ENCODE data around the gene LDAH.
A peak's percentile ranks its signal among the peaks of the same experiment; 100 is the strongest.
"Not testable (repeated sequence)": the region's sequence is repeated elsewhere in the genome, so short reads cannot be mapped to it uniquely, and the experiment has no call there.

The LDAH gene

GRCh38 chr2:20722592-20723240 is 100.2 kb downstream of the LDAH start:
- Histone ChIP-seq H3K27ac (ENCODE audit: extremely low read depth, low read depth, low read length) (no peak overlapping the region), H3K4me3 (ENCODE audit: low read depth, low read length) (no peak overlapping the region), H3K9me3 (ENCODE audit: control insufficient read depth, insufficient read depth, low read depth, low read length) (no peaks in the 10 kb centered on the region), H3K36me3 (ENCODE audit: control insufficient read depth in 2 of 2, insufficient read depth in 1 of 2, low read length in 2 of 2) (no peaks in the 10 kb centered on the region), H3K4me1 (ENCODE audit: control insufficient read depth, insufficient read depth, low read length) (no peaks in the 10 kb centered on the region)
- ChIA-PET CTCF (interaction anchor here (0.6 kb wide), 1 partner anchor 720 kb away, joined by 3 read pairs; no protein-coding TSS in a partner anchor), POLR2A (no interaction called here)
- TF ChIP-seq SP7 (tag by site-specific recombination; IDR thresholded peaks at IDR 0.05), result no peak
- TF ChIP-seq ZIC2 (tag by site-specific recombination; IDR thresholded peaks at IDR 0.05), result no peak
- TF ChIP-seq ZNF19 (tag by site-specific recombination; IDR thresholded peaks at IDR 0.05; ENCODE audit: low read depth), result no peak
- TF ChIP-seq, protein P1, sequence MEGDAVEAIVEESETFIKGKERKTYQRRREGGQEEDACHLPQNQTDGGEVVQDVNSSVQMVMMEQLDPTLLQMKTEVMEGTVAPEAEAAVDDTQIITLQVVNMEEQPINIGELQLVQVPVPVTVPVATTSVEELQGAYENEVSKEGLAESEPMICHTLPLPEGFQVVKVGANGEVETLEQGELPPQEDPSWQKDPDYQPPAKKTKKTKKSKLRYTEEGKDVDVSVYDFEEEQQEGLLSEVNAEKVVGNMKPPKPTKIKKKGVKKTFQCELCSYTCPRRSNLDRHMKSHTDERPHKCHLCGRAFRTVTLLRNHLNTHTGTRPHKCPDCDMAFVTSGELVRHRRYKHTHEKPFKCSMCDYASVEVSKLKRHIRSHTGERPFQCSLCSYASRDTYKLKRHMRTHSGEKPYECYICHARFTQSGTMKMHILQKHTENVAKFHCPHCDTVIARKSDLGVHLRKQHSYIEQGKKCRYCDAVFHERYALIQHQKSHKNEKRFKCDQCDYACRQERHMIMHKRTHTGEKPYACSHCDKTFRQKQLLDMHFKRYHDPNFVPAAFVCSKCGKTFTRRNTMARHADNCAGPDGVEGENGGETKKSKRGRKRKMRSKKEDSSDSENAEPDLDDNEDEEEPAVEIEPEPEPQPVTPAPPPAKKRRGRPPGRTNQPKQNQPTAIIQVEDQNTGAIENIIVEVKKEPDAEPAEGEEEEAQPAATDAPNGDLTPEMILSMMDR (tag by site-specific recombination; IDR thresholded peaks at IDR 0.05), result no peak
- TF ChIP-seq KLF1 (tag by site-specific recombination; IDR thresholded peaks at IDR 0.05), result no peak
- no peak for TF ChIP-seq SP2 (tag by site-specific recombination; IDR thresholded peaks at IDR 0.05)
- no peak for TF ChIP-seq ZNF560 (tag by site-specific recombination; IDR thresholded peaks at IDR 0.05; ENCODE audit: borderline replicate concordance)
- TF ChIP-seq HOXC10 (CRISPR knock-in tag; IDR thresholded peaks at IDR 0.05), result no peak
- TF ChIP-seq ZNF660 (tag by site-specific recombination; IDR thresholded peaks at IDR 0.05), result no peak

- CTCF ChIA-PET, result interaction anchor here (0.9 kb wide), 1 partner anchor 246 kb away, joined by 4 read pairs; no protein-coding TSS in a partner anchor
These were observed 105.3 kb downstream of the LDAH start for GRCh38 chr2:20717641-20718040.

DNA sequence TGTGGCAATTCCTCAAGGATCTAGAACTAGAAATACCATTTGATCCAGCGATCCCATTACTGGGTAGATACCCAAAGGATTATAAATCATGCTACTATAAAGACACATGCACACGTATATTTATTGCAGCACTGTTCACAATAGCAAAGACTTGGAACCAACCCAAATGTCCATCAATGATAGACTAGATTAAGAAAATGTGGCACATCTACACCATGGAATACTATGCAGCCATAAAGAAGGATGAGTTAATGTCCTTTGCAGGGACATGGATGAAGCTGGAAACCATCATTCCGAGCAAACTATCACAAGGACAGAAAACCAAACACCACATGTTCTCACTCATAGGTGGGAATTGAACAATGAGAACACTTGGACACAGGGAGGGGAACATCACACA is 106.7 kb downstream of the LDAH start:
- H3K9me3 ChIP-seq (ENCODE audit: control insufficient read depth, insufficient read depth, low read depth, low read length); H3K4me3 ChIP-seq (ENCODE audit: low read depth, low read length); H3K27ac ChIP-seq (ENCODE audit: extremely low read depth, low read depth, low read length); POLR2A ChIA-PET; CTCF ChIA-PET; H3K36me3 ChIP-seq (ENCODE audit: control insufficient read depth in 2 of 2, insufficient read depth in 1 of 2, low read length in 2 of 2); H3K4me1 ChIP-seq (ENCODE audit: control insufficient read depth, insufficient read depth, low read length): not testable (repeated sequence)
- TF ChIP-seq ZNF146 (tag by site-specific recombination; IDR thresholded peaks at IDR 0.05), result 0 out of 2 replicates have a peak, but pooled peaks have one; percentile 63

More at GRCh38 chr2:20717641-20718040, 105.3 kb downstream of the LDAH start:
- Histone ChIP-seq H3K27ac (ENCODE audit: extremely low read depth, low read depth, low read length) (no peak overlapping the region), H3K4me3 (ENCODE audit: low read depth, low read length) (no peak overlapping the region), H3K9me3 (ENCODE audit: control insufficient read depth, insufficient read depth, low read depth, low read length) (no peaks in the 10 kb centered on the region), H3K36me3 (ENCODE audit: control insufficient read depth in 2 of 2, insufficient read depth in 1 of 2, low read length in 2 of 2) (no peaks in the 10 kb centered on the region), H3K4me1 (ENCODE audit: control insufficient read depth, insufficient read depth, low read length) (no peaks in the 10 kb centered on the region)
- TF ChIP-seq ZNF19 (tag by site-specific recombination; IDR thresholded peaks at IDR 0.05; ENCODE audit: low read depth), result no peak
- TF ChIP-seq ZNF112 (tag by site-specific recombination; IDR thresholded peaks at IDR 0.05), result no peak
- POLR2A ChIA-PET, result no interaction called here

GRCh38 chr2:20714412-20714811 is 108.5 kb downstream of the LDAH start:
- H3K27ac ChIP-seq (ENCODE audit: extremely low read depth, low read depth, low read length); H3K4me1 ChIP-seq (ENCODE audit: control insufficient read depth, insufficient read depth, low read length); H3K4me3 ChIP-seq (ENCODE audit: low read depth, low read length); POLR2A ChIA-PET; H3K9me3 ChIP-seq (ENCODE audit: control insufficient read depth, insufficient read depth, low read depth, low read length); CTCF ChIA-PET; H3K36me3 ChIP-seq (ENCODE audit: control insufficient read depth in 2 of 2, insufficient read depth in 1 of 2, low read length in 2 of 2): not testable (repeated sequence)

GRCh38 chr2:20713585-20713984 is 109.3 kb downstream of the LDAH start:
- H3K27ac ChIP-seq (ENCODE audit: extremely low read depth, low read depth, low read length); H3K4me3 ChIP-seq (ENCODE audit: low read depth, low read length); H3K9me3 ChIP-seq (ENCODE audit: control insufficient read depth, insufficient read depth, low read depth, low read length); H3K36me3 ChIP-seq (ENCODE audit: control insufficient read depth in 2 of 2, insufficient read depth in 1 of 2, low read length in 2 of 2); POLR2A ChIA-PET; CTCF ChIA-PET; H3K4me1 ChIP-seq (ENCODE audit: control insufficient read depth, insufficient read depth, low read length): not testable (repeated sequence)

DNA sequence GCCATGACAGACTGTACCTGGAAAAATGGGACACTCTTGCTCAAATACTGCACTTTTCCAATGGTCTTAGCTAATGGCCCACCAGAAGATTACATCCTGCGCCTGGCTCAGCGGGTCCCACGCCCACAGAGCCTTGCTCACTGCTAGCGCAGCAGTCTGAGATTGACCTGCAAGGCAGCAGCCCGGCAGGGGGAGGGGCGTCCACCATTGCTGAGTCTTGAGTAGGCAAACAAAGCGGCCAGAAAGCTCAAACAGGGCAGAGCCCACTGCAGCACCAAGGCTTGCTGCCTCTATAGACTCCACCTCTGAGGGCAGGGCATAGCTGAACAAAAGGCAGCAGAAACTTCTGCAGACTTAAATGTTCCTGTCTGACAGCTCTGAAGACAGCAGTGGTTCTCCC is 111.3 kb downstream of the LDAH start:
- H3K36me3 ChIP-seq (ENCODE audit: control insufficient read depth in 2 of 2, insufficient read depth in 1 of 2, low read length in 2 of 2); H3K4me3 ChIP-seq (ENCODE audit: low read depth, low read length); POLR2A ChIA-PET; H3K9me3 ChIP-seq (ENCODE audit: control insufficient read depth, insufficient read depth, low read depth, low read length); CTCF ChIA-PET; H3K4me1 ChIP-seq (ENCODE audit: control insufficient read depth, insufficient read depth, low read length); H3K27ac ChIP-seq (ENCODE audit: extremely low read depth, low read depth, low read length): not testable (repeated sequence)
